ENCODE data around the gene DISC1.

DNA sequence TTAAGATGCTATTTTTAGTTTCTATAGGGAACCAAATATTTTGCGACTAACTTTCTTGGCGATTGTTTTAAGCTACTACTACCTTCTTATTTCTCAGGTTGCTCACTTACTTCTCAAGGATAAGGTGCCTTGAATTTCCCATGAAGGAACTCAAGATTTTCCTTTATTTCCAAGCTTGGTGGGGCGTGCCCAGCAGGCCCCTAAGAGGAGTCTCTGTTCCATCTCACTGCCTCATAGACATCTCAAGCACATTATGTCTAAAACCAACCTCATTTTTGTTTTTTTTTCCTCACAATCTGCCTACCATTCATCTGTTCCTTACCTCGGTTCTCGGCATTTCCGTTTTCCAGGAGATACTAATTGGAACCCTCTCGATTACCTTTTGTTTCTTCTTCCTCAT lies 421.9 kb downstream of the DISC1 start:
- no peak for TF ChIP-seq POLR2A (IDR thresholded peaks at IDR 0.05; ENCODE audit: low read depth, low read length)
- TF ChIP-seq POLR2AphosphoS5 (IDR thresholded peaks at IDR 0.05; ENCODE audit: low read depth, low read length) = no peak

All from GM12891 (cell line).